HEK293 (cell line): ENCODE data around the gene LIPH.

ENCODE experiments used
- CTCF ChIA-PET: fragments of 350-600 bp; formaldehyde crosslinking; extraction: SDS; loops from one replicate; lab custom pipeline; 2021; ENCODE audit warnings: antibody characterized with exemption; lab: Yijun Ruan, JAX
- POLR2A ChIA-PET: fragments of 300-600 bp; formaldehyde crosslinking; extraction: SDS; loops from one replicate; lab custom pipeline; 2020; ENCODE audit warnings: antibody characterized with exemption, inconsistent platforms; lab: Yijun Ruan, JAX
- H3K27ac ChIP-seq: fragments of 200-500 bp; sonication (Bioruptor generic); 2 replicates; pipeline ENCODE4 v1.5.1; 2014; ENCODE audit warnings: low read depth, low read length, control low read depth, inconsistent platforms; ENCODE audit errors: extremely low read depth
- H3K36me3 ChIP-seq, 2 experiments: fragments of 200-500 bp in 1 of 2; sonication (Bioruptor generic) in 1 of 2; 1 replicate in 1 of 2; 2 replicates in 1 of 2; pipeline ENCODE4 v1.5.1; 2014 to 2017; ENCODE audit warnings: inconsistent platforms in 2 of 2, low read length in 2 of 2; ENCODE audit not compliant: control insufficient read depth in 2 of 2, insufficient read depth in 1 of 2
- H3K4me1 ChIP-seq: fragments of 200-500 bp; sonication (Bioruptor generic); 2 replicates; pipeline ENCODE4 v1.5.1; 2014; ENCODE audit warnings: mild to moderate bottlenecking, low read length, inconsistent platforms; ENCODE audit not compliant: control insufficient read depth, insufficient read depth
- H3K4me3 ChIP-seq: 2 replicates; pipeline ENCODE4 v1.5.1; 2011; ENCODE audit warnings: low read depth, mild to moderate bottlenecking, control low read depth, low read length, moderate library complexity
- H3K9me3 ChIP-seq: fragments of 200-500 bp; sonication (Bioruptor generic); 2 replicates; pipeline ENCODE4 v1.5.1; 2014; ENCODE audit warnings: low read depth, low read length, inconsistent platforms; ENCODE audit not compliant: control insufficient read depth, insufficient read depth
- PRDM1 ChIP-seq: fragments of 450-650 bp; formaldehyde crosslinking; IDR thresholded peaks from 2 replicates; pipeline ENCODE4; 2016; ENCODE audit warnings: missing biosample characterization, missing genetic modification characterization
- REPIN1 ChIP-seq: fragments of 450-650 bp; formaldehyde crosslinking; IDR thresholded peaks from 2 replicates; pipeline ENCODE4 v1.5.1; 2017; ENCODE audit warnings: missing biosample characterization, missing genetic modification characterization, low read depth
- YY2 ChIP-seq: fragments of 450-650 bp; formaldehyde crosslinking; IDR thresholded peaks from 2 replicates; pipeline ENCODE4 v1.5.1; 2016; ENCODE audit warnings: missing biosample characterization, missing genetic modification characterization
- ZBTB21 ChIP-seq: fragments of 450-650 bp; formaldehyde crosslinking; IDR thresholded peaks from 2 replicates; pipeline ENCODE4 v1.5.1; 2017; ENCODE audit warnings: missing biosample characterization, missing genetic modification characterization
- ZFHX2 ChIP-seq: fragments of 450-650 bp; formaldehyde crosslinking; conservative IDR thresholded peaks from 2 replicates; pipeline ENCODE4 v1.5.1; 2016; ENCODE audit warnings: missing biosample characterization, missing genetic modification characterization
- ZNF174 ChIP-seq: fragments of 450-650 bp; formaldehyde crosslinking; IDR thresholded peaks from 2 replicates; pipeline ENCODE4 v1.5.0; 2017; ENCODE audit warnings: missing biosample characterization, mild to moderate bottlenecking, missing genetic modification characterization
- ZNF175 ChIP-seq: fragments of 450-650 bp; formaldehyde crosslinking; IDR thresholded peaks from 2 replicates; pipeline ENCODE4 v1.5.1; 2016; ENCODE audit warnings: missing biosample characterization, missing genetic modification characterization
- ZNF211 ChIP-seq: fragments of 450-650 bp; formaldehyde crosslinking; IDR thresholded peaks from 2 replicates; pipeline ENCODE4 v1.5.1; 2016; ENCODE audit warnings: low read depth, missing biosample characterization, missing genetic modification characterization
- ZNF311 ChIP-seq: fragments of 450-650 bp; formaldehyde crosslinking; IDR thresholded peaks from 2 replicates; pipeline ENCODE4 v1.5.1; 2017; ENCODE audit warnings: missing biosample characterization, missing genetic modification characterization, borderline replicate concordance
- ZNF404 ChIP-seq: fragments of 450-650 bp; formaldehyde crosslinking; IDR thresholded peaks from 2 replicates; pipeline ENCODE4 v1.5.1; 2017; ENCODE audit warnings: missing biosample characterization, missing genetic modification characterization
- ZNF449 ChIP-seq: fragments of 450-650 bp; formaldehyde crosslinking; IDR thresholded peaks from 2 replicates; pipeline ENCODE4 v1.5.1; 2017; ENCODE audit warnings: missing biosample characterization, mild to moderate bottlenecking, missing genetic modification characterization, moderate library complexity
- ZNF48 ChIP-seq: fragments of 450-650 bp; formaldehyde crosslinking; IDR thresholded peaks from 2 replicates; pipeline ENCODE4 v1.5.1; 2016; ENCODE audit warnings: missing biosample characterization, missing genetic modification characterization
- ZNF529 ChIP-seq: fragments of 450-650 bp; formaldehyde crosslinking; IDR thresholded peaks from 2 replicates; pipeline ENCODE4 v1.5.1; 2017; ENCODE audit warnings: missing genetic modification characterization, missing biosample characterization; ENCODE audit not compliant: insufficient replicate concordance
- ZNF560 ChIP-seq: fragments of 450-650 bp; formaldehyde crosslinking; IDR thresholded peaks from 2 replicates; pipeline ENCODE4 v1.5.1; 2017; ENCODE audit warnings: missing biosample characterization, missing genetic modification characterization, borderline replicate concordance
- ZNF561 ChIP-seq: fragments of 450-650 bp; IDR thresholded peaks from 2 replicates; pipeline ENCODE4 v1.5.1; 2018; ENCODE audit warnings: missing biosample characterization, missing genetic modification characterization, borderline replicate concordance
- ZNF600 ChIP-seq: fragments of 450-650 bp; formaldehyde crosslinking; IDR thresholded peaks from 2 replicates; pipeline ENCODE4 v1.5.1; 2016; ENCODE audit warnings: missing biosample characterization, missing genetic modification characterization
- ZNF623 ChIP-seq: fragments of 450-650 bp; formaldehyde crosslinking; IDR thresholded peaks from 2 replicates; pipeline ENCODE4 v1.5.1; 2016; ENCODE audit warnings: missing biosample characterization, missing genetic modification characterization
- ZNF626 ChIP-seq: fragments of 450-650 bp; sonication (Bioruptor Pico); formaldehyde crosslinking; IDR thresholded peaks from 2 replicates; pipeline ENCODE4 v1.5.1; 2018; ENCODE audit warnings: missing biosample characterization, missing genetic modification characterization, inconsistent platforms
- ZNF791 ChIP-seq: fragments of 450-650 bp; formaldehyde crosslinking; IDR thresholded peaks from 2 replicates; pipeline ENCODE4 v1.5.1; 2016; ENCODE audit warnings: missing biosample characterization, missing genetic modification characterization
- ZSCAN16 ChIP-seq: fragments of 450-650 bp; formaldehyde crosslinking; IDR thresholded peaks from 2 replicates; pipeline ENCODE4 v1.5.1; 2016; ENCODE audit warnings: missing biosample characterization, missing genetic modification characterization
- ZSCAN18 ChIP-seq: fragments of 450-650 bp; formaldehyde crosslinking; IDR thresholded peaks from 2 replicates; pipeline ENCODE4 v1.5.1; 2016; ENCODE audit warnings: missing biosample characterization, missing genetic modification characterization
- ZSCAN23 ChIP-seq: fragments of 450-650 bp; formaldehyde crosslinking; IDR thresholded peaks from 2 replicates; pipeline ENCODE4 v1.5.1; 2016; ENCODE audit warnings: missing biosample characterization, missing genetic modification characterization

The LIPH gene

GRCh38 chr3:185521349-185522138 lies 30.8 kb downstream of the LIPH start:
- H3K4me3 ChIP-seq: no peak overlapping the region
- POLR2A ChIA-PET: no interaction called here
- no peak overlapping the region for H3K27ac ChIP-seq
- H3K4me1 ChIP-seq: no peaks in the 10 kb centered on the region
- no peak for TF ChIP-seq ZNF600 (tag by site-specific recombination)
- no peak for TF ChIP-seq ZNF211 (tag by site-specific recombination)
- TF ChIP-seq ZSCAN16 (tag by site-specific recombination): no peak
- TF ChIP-seq ZSCAN23 (tag by site-specific recombination): no peak
- TF ChIP-seq ZNF560 (tag by site-specific recombination): no peak
- TF ChIP-seq ZNF791 (tag by site-specific recombination): no peak
- TF ChIP-seq ZNF311 (tag by site-specific recombination): no peak
- TF ChIP-seq ZSCAN18: no peak
- no peak for TF ChIP-seq ZNF623 (tag by site-specific recombination)
- TF ChIP-seq YY2 (tag by site-specific recombination): no peak
- TF ChIP-seq REPIN1: no peak
- H3K9me3 ChIP-seq: no peaks in the 10 kb centered on the region
- H3K36me3 ChIP-seq: no peaks in the 10 kb centered on the region
- CTCF ChIA-PET: interaction anchor here (0.7 kb wide), 1 partner anchor 11 kb away, joined by 3 read pairs; no protein-coding TSS in a partner anchor

- TF ChIP-seq ZBTB21 (tag by site-specific recombination) (no peak), ZNF626 (tag by site-specific recombination) (no peak), ZNF48 (no peak), ZNF449 (tag by site-specific recombination) (no peak), ZNF174 (no peak), ZNF529 (tag by site-specific recombination) (no peak), ZNF404 (tag by site-specific recombination) (no peak), ZNF561 (tag by site-specific recombination) (no peak), ZNF175 (tag by site-specific recombination) (no peak), PRDM1 (tag by site-specific recombination) (no peak), ZFHX2 (tag by site-specific recombination) (no peak)
- TF ChIP-seq, all 188 proteins: peak for 0
- Histone ChIP-seq H3K4me3 (no peak overlapping the region), H3K4me1 (no peaks in the 10 kb centered on the region), H3K27ac (no peak overlapping the region), H3K9me3 (no peaks in the 10 kb centered on the region), H3K36me3 (no peaks in the 10 kb centered on the region)
- ChIA-PET CTCF (no interaction called here), POLR2A (no interaction called here)
Measured at GRCh38 chr3:185519021-185519420, 33.4 kb downstream of the LIPH start.
